Superior temporal gyrus (tissue), 1 donor: ENCODE results near the gene BANF2.
A peak's percentile ranks its signal among the peaks of the same experiment; 100 is the strongest.

Source experiments
- DNase-seq: peaks from one replicate; pipeline ENCODE4 v3.0.0-alpha.2; 2016; ENCODE audit errors: extremely low spot score

Gene BANF2

DNA sequence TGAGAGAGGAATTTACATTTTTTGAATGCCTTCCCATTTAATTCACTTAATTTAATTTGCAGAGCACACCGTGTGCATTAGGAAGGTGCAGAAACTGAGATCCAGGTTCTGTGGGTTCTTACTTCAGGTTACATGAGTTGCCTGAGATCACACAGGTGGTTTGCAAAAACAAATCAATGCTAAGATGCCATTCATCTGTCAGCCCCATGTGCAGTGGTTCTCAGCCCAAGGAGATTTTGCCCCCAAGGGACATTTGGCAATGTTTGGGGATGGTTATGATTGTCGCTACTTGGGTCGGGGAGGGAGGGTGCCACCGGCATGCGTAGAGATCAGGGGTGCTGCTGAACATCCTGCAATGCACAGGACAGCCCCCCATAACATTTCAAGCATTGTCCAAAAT is 34.6 kb downstream of the BANF2 start:
- DNase-seq = no peak

DNA sequence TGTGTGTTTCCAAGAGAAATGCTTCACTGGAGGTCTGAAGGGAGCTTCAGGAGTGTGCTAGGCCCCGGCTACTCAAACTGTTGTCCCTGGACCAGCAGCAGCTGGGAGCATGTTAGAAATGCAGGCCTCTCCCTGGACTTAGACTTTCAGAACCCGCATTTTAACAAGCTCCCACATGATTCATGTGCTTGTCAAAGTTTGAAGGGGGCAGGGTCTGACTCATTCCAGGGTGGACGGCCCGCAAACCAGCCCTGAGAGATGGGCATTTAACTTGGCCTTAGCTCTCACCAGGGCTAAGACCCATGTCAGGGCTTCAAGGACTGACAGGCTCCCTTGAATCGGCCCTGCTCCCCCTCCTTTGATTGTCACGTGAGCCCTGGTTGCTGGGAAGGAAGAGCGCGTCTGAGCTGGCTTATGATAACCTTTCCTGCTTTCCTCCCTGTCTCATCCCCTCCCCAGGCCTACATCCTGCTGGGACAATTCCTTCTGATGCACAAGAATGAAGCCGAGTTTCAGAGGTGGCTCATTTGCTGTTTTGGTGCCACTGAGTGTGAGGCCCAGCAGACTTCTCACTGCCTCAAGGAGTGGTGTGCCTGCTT is 35.5 kb downstream of the BANF2 start:
- DNase-seq = no peak

DNA sequence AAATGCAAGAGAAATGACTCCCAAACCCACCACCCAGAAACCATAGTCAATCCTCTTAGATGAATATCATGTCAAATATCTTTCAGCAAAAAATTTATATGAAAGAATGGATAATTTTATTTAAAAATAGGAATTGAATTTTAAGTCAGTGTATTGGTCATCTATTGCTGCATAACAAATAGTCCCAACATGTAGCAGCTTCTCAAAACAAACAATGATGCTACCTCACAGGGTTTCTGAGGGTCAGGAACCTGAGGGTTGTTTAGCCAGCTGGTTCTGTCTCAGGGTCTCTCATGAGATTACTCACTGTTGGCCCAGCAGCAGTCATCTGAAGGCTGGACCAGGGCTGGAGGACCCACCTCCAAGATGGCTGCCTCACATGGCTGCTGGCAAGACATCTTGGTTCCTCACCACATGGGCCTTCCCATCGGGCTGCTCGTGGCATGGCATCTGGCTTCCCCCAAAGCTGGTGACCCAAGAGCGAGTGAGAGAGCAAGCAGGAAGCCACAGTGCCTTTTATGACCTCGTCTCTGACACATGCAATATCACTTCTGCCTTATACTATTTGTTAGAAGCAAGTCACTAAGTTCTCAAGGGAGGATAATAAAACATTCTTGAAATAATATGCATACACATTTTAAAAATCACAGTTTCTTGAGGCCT is 36.3 kb downstream of the BANF2 start:
- DNase-seq = no peak

DNA sequence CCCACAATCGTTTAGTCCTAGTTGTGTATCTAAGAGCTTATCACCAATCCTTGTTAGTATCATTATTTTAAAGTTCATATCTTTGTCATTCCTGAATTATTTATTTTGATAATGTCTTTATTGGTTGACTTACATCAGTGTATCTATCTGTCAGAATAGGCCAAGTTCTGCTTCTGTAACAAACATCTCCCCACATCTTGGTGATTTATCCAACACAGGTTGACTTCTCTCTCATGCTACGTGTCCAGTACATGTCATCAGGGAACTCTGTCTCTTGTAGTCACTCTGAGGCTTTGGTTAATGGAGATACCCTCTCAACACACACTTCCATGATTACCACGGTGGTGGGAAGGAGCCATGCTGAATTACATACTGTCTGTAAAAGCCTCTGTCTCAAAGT is 38.4 kb downstream of the BANF2 start:
- no peak for DNase-seq

DNA sequence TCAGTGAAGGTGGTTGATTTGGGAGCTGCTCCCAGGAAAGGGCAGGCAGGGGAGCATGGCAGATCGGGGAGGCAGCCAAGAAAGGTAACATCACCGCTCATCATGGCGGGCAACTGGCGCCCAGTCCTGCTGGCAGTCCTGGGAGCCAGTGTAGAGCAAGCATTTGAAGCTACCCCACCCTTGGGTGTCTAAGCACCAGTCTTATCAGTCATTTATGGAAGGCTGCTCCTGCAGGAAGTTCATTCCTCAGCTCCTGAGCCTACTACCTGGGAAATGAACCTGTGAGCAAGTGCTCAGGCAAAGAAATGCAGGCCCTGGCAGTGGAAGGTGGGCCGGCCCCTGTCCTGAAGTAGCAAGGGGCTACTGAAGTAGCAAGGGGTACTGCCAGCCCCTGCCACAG is 41.5 kb downstream of the BANF2 start:
- no peak for DNase-seq

DNA sequence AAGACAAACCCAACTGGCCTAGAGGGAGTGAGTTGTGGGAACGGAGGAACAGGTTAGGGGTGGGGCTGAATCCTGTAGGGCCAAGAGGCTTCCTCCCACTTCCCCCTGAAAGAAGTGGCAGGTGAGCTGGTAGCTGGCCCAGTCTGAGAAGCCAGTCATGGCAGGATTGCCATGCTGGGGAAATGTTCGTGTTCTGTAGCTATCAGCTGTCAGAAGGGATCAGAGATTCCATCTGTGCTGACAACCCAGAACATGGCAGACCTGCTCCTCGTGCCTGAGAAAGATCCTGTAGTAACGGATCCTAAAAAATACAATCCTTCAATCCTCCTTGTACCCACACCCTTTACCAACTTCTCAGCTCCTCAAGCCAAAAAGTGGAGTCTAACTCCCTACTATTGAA is 43.0 kb downstream of the BANF2 start:
- no peak for DNase-seq

DNA sequence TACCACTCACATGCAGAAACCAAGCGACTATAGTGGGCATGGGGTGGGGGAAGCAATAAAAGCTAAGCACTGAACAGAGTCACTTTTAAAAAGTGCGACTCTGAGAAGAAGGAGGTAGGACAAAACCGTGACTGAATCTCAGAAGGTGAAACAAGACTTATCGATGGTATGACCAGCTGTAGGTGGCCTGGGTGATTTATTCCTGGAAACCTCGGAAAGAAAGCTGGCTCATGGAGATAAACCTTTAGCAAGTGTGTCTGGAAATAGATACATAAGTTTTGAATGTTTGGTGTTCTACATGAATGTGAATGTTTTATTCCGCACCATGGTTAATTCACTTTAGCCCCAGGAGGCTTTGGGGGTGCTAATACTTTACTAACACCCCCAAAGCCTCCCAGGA is 43.9 kb downstream of the BANF2 start:
- DNase-seq = no peak

DNA sequence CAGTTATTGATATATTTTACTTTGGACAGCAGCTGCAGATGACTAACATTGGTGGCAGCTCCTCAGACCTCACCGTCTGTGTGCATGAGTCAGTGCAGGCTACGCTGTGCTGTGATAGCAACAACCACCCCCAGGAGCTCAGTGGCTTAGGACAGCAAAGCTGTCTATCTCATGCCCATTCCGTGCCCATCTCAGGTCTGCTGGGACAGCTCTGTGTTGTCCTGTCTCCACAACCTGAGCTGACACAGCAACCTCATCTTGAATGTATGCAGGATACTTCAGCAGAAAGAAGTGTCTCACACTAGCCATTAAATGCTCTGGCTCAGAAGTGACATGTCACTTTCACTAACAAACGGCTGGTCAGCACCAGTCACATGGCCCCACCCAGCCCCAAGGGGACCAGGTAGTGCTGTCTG is 47.7 kb downstream of the BANF2 start:
- peak; percentile 14 for DNase-seq

DNA sequence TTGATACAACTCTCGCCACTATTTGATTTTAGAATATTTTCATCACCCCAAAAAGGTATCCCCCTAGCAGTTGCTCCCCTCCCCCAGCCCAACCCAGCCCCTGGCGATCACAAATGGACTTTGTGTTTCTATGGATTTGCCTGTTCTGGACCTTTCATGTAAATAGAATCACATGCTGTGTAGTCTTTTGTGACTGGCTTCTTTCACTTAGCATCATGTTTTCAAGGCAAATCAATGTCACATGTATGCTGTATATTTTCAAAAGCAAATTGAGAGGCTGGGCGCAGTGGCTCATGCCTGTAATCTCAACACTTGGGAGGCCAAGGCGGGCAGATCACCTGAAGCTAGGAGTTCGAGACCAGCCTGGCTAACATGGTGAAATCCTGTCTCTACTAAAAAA is 48.5 kb downstream of the BANF2 start:
- no peak for DNase-seq

DNA sequence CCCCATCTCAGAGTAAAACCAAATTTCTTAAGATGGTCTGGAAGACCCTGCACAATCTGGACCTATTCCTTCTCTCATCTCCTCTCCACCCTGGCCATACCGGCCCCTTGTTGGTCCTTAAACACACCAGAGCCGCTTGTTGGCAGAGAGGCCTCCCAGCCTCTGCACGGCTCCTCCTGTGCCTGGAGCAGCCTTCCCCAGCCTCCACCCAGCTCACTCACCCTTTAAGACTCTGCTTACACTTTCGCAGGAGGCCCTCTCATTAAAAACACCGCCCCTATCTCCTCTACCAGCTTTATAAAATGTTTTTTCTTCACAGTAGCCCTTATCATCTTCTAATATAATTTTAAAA is 49.8 kb downstream of the BANF2 start:
- DNase-seq = no peak

DNA sequence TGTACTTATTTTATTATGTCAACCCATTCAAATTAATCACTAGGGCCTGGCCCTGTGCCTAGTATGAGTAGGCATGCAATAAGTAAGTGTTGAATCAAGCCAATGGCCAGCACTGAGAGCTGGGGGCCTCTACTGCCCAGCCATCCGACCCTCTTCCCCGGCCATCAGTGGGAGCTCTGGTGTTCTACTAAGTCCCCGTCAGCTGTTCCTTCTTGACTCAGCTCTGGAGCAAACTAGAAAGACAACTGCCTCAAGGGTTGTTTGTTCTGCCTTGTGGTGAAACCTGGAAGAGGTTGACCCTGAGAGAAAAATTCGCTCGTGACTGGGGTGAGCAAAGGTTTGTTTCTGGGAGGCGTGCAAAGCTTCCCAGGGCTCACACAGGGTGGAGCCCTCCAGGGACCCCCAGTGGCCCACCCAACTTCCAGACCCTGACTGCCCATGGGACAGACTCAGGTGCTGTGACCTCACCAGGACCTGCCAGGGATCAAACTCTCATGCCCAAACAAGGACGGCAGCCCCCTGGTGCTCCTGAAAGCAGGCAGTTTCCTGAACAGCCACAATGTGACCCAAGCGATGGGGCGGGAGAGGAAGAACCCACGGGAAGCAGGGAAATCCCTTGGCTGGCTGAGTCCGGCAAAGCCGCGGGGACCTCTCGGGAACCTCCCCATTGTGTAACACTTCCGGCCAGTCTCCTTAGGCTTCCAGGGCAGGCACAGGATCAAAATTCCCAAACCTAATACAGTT is 50.4 kb downstream of the BANF2 start:
- DNase-seq = no peak

DNA sequence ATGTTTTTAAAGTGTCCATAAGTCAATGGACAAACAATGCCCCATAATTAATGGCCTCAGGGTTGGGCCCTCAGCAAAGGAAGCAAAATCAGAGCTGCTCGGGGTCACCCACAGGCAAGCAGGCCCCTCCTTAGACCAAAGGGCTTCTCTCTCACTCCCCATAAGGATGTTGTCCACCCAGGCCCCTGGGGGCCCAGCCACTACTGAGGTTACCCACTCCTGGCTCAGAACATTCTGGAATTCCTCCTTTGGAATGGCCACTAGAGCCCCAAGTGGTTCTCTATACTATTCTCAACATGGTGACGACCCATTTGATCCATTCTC is 50.9 kb downstream of the BANF2 start:
- no peak for DNase-seq

DNA sequence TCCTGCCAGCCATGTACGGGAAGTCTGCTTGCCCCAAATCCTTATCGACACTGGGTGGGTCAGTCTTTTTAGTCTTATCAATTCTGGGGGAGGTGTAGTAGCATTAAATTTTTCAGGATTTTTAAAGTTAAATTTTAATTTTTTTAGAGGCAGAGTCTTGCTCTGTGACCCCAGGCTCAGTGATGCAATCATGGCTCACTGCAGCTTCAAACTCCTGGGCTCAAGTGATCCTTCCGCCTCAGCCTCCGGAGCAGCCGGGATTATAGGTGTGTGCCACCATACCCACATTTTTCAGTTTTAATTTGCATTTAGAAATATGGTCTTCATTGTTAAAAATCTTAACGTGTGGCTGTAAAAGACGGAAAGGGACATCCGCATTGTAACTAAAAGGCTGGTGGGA is 51.9 kb downstream of the BANF2 start:
- no peak for DNase-seq

DNA sequence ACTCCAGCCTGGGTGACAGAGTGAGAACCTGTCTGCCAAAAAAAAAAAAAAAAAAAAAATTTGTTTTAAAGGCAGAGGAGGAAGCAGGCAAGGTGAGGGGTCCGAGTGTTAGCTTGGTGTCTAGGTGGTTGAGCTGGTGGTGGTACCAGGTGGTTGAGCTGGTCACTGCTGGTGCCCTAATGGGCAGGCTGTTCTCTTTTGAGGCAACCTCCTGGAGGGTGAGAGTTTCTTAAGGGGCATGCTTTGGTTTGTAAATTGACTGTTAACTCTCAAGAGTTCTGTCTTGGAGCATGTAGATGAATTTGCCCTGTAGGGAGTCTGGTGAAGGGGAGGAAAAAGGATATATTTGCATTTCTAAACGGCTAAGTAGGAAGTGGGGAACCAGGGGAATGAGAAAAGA is 52.7 kb downstream of the BANF2 start:
- DNase-seq = no peak

DNA sequence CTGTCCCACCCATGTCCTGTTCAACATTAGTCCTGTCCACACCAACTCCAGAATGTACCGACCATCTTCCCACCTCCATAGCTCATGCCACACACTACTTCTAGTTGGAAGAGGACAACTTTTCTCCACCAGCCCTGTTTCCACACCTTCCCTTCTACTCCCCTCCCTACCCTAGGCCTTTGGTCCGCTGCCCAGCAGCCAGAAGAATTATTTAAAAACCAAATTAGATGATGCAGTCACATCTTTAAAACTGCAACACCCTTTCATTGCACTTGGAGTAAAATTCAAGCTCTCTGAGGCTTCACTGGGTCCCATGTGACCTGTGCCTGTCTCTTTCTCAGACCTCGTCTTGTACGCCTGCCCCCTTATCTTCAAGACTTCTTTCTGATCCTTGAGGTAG is 53.8 kb downstream of the BANF2 start:
- DNase-seq = no peak

DNA sequence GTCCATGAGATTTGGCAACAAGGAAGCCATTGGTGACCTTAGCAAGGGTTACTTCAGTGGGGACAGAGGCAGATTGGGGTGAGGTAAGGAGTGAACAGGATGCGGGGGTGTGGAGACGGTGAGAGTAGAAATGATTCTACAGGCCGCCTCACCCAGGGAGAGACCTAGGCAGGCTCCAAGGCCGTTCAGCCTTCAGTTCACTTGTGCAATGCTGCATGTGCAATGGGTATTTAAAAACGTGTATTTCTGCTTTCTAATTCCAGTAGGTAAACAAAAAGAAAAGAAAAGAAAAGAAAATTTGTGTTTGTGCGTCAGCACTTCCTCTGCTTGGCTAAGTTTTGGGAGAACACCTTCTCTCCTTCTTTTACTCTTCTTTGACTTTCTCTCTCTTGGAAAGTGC is 56.8 kb downstream of the BANF2 start:
- no peak for DNase-seq

DNA sequence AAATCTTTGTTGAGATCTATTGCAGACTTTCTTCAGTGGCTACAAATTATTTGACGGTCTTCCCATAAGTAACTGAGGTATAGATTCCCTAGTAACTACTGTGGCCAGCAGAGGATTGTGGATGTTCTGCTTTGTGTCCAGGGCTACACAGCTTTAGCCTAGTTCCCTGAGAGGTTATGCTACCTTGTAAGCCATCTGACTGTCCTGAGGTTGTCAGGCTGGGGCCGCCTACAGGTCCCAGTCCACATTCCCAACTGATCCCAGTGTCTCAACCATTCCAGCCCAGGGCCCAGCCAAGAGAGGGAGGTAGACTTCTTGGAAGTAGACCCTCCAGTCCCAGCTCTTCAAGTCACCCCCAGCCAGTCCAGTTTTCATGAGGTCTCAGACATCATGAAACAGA is 57.7 kb downstream of the BANF2 start:
- no peak for DNase-seq

DNA sequence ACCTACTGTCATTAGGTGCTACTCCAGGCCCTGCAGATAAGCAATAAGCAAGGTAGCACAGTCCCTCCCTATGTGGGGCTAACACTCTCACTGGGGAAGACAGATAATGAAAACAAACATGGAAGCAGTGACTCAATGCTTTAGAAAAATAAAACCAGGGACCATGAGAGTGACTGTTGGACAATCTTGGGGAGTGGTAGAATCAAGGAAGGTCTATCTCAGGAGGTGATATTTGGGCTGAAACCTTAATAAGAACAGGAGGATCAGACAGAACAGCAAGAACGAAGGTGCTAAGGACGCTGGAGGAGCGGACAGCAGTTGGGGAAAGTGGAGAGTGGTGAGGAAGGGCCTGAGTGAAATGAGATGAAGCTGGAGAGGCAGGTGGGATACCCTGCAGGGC is 58.2 kb downstream of the BANF2 start:
- DNase-seq = no peak

DNA sequence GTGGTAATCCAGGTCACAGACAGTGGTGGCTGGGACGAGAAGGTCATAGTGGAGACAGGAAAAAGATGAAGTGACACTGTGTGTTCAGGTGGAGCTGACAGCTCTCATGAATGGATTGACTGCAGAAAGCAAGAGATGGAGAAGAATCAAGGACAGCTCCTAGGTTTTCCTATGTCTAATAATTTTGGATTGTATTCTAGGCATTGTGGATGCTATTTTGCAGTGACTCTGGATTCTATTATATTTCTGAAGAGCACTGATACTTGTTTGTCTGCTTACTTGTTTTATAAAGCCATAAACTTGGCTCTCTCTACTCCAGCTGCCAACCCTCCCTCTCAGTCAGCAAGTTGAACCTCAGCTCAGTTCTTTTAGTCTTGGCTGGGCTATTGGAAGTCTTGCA is 58.7 kb downstream of the BANF2 start:
- no peak for DNase-seq

DNA sequence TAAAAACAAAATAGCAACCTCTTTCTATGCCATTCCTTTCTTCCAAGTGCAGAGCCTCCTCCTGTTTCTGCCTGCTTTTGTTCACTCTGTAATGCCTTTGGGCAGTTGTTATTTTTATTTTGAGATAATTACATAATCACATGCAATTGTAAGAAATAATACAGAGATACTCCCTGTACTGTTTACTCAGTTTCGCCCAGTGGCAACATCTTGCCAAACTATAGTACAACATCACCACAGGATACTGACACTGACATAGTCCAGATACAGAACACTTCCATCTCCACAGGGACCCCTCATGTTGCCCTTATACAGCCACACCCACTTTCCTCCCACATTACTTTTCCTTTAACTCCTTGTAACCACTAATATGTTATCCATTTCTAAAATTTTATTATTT is 59.7 kb downstream of the BANF2 start:
- no peak for DNase-seq

DNA sequence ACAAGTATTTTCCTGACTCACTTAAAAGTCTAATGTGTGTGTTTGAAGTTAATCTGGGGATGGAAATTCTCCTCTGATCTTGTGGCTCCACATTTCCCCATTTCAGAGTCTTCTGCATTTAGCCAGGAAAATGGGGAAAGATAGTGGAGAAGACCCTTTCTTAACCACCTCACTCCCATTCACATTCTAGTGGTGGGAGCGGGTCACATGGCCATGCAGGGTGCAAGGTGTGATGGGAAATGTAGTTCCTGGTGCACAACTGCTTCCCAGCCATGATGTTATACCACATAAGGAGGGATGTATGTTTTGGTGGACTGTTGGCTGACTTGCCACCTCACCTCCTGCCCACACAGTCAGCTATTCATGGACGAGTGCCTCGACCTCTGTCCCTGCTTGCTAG is 61.8 kb downstream of the BANF2 start:
- DNase-seq = no peak

DNA sequence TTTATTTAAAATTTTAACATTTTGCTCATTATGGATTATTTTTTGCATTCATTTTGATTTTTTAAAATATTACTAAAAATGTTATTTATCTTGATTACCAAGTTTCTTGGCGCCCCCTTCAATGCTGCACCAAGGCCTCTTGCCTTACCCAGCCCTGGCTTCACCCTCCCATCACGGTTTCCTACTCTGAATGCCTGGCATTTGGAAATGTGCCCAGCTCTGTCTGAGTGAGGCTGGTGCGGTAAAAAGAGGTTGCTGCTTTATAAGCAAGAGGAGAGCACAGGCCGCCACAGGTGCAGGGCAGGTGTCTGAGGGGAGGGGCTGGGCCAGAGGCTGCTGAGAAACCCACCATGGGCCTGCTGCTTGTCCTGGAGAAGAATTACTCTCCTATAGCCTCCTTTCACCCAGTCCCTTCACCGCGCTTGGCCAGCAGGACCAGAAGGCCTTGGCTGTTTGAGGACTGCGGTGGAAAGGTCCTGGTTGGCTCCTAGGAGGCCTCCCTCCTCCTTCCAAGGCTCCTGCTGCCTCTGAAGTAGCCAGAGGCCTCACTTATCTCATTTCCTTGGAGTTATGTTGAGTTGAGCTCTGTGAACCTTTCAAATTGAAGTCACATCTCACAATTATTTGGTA is 62.6 kb downstream of the BANF2 start:
- DNase-seq = no peak

DNA sequence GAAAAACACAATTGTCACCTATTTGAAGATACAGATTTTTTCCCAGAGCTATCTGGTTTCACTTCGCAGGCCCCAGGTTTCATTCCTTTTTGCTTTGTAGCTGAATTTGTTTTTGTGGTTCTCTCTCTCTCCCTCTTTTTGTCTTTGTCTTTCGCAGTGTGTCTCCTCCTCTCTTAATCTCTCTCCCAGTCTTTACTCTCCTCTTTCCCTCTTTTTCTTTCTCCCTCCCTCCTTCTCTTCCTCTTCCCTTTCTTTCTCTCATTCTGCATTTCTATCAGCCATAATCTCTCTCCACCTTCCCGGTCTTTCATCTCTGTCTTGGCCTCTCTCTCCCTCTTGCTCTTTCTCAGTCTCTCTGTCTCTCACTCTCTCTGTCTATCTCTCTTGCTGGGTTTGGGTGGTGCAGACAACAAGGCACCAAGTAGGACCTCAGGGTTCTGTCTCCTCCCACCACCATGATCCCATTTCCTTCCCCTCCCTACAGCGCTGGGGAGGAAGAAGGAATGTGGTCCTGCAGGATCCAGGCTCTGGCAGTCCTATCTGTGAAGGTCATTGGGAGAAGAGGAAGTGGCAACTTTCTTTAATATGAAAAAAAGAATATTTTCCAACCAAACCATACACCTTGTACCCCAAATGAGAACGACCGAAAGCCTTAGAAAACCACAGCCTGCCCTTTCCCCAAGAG is 63.2 kb downstream of the BANF2 start:
- DNase-seq = no peak
